HG03159 (cell line): ENCODE measurements around the gene CEP170B.
"Not testable (repeated sequence)": the region's sequence is repeated elsewhere in the genome, so short reads cannot be mapped to it uniquely, and the experiment has no call there.

ENCODE experiments used
- ATAC-seq: cut with Tn5 transposase; IDR thresholded peaks from one replicate; pipeline ENCODE4 v1.9.1; 2021; ENCODE audit warnings: mild to moderate bottlenecking, moderate library complexity; ENCODE audit not compliant: unreplicated experiment

Gene CEP170B

GRCh38 chr14:104888489-104889374 lies 23.7 kb downstream of the CEP170B start:
- no peak for ATAC-seq

- no peak for ATAC-seq
Observed at GRCh38 chr14:104889375-104889757, 24.3 kb downstream of the CEP170B start.

GRCh38 chr14:104890292-104890691 lies 25.2 kb downstream of the CEP170B start:
- ATAC-seq, result not testable (repeated sequence)

GRCh38 chr14:104891121-104891551 lies 26.1 kb downstream of the CEP170B start:
- ATAC-seq, result no peak

- no peak for ATAC-seq
Observed at GRCh38 chr14:104891664-104892530, 26.8 kb downstream of the CEP170B start.

GRCh38 chr14:104892531-104893434 lies 27.7 kb downstream of the CEP170B start:
- no peak for ATAC-seq

GRCh38 chr14:104893435-104894207 lies 28.6 kb downstream of the CEP170B start:
- no peak for ATAC-seq

GRCh38 chr14:104894331-104895206 lies 29.5 kb downstream of the CEP170B start:
- no peak for ATAC-seq

- no peak for ATAC-seq
Observed at GRCh38 chr14:104895207-104895785, 30.2 kb downstream of the CEP170B start.

- ATAC-seq, result no peak
Observed at GRCh38 chr14:104895786-104896661, 31.0 kb downstream of the CEP170B start.

- no peak for ATAC-seq
Observed at GRCh38 chr14:104897330-104898194, 32.5 kb downstream of the CEP170B start.

- ATAC-seq, result no peak
Observed at GRCh38 chr14:104898195-104898558, 33.1 kb downstream of the CEP170B start.

- no peak for ATAC-seq
Observed at GRCh38 chr14:104898870-104899510, 33.9 kb downstream of the CEP170B start.

GRCh38 chr14:104899781-104900180 lies 34.7 kb downstream of the CEP170B start:
- ATAC-seq, result no peak

- no peak for ATAC-seq
Observed at GRCh38 chr14:104900639-104901512, 35.8 kb downstream of the CEP170B start.
